Keratinocyte (primary cell): ENCODE results near the gene AIG1.

Experiments
- CTCF ChIP-seq, 3 experiments: IDR thresholded peaks in 1 of 3; conservative IDR thresholded peaks in 1 of 3; optimal IDR thresholded peaks in 1 of 3; 2 replicates in 2 of 3; 3 replicates in 1 of 3; pipeline versions ENCODE3 to v1.5.1; 2011; ENCODE audit warnings: low read length in 3 of 3, mild to moderate bottlenecking in 3 of 3, moderate library complexity in 2 of 3, control low read depth in 1 of 3, inconsistent platforms in 1 of 3; ENCODE audit not compliant: insufficient read depth in 2 of 3; ENCODE audit errors: extremely low read depth in 1 of 3
- EZH2 ChIP-seq: IDR thresholded peaks from one replicate; pipeline ENCODE4 v1.6.1; 2012; ENCODE audit warnings: inconsistent platforms, mild to moderate bottlenecking, low read length, moderate library complexity

DNA sequence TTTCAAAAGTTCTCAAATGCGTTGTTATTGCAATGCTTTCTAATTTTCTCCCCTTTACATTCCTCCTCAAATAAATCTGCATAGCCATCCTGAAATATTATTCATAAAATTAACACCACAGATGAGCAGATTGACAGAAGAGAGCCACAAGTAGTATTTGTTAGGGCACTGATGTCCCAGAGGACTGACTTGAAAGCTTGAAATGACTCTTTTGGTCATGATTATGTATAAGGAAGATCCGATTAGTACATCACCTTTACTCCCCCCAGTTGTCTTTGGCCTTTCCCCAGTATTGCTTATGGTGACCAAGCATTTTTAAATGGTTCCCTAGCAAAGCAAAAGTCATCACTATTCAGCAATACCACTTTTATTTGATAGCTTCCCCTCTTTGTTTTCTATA lies 202.2 kb downstream of the AIG1 start:
- TF ChIP-seq CTCF (optimal IDR thresholded peaks at IDR 0.05 in 1 of 3, IDR thresholded peaks at IDR 0.05 in 1 of 3, conservative IDR thresholded peaks at IDR 0.05 in 1 of 3; ENCODE audit: extremely low read depth in 1 of 3, insufficient read depth in 2 of 3, low read length in 3 of 3): no peak
- TF ChIP-seq EZH2: no peak
